SK-N-SH (cell line): Measurements from ENCODE around the gene PLK3. TPM values are rescaled to one million over a fixed set of nuclear protein-coding genes. Genes with fewer than 3 reads are reported as not detected.

Experiments used
- CTCF ChIA-PET: fragments of 300-600, 350-600 bp; formaldehyde crosslinking; extraction: SDS; loops from one replicate; lab custom pipeline; 2021; lab: Yijun Ruan, JAX
- POLR2A ChIA-PET: fragments of 350-600 bp; sonication (Branson Sonifier 250); formaldehyde crosslinking; extraction: SDS; loops from one replicate; lab custom pipeline; 2020; ENCODE audit warnings: antibody characterized with exemption, inconsistent platforms; lab: Yijun Ruan, JAX
- DNase-seq: peaks from one replicate; pipeline ENCODE4 v3.0.0; 2012
- H2AFZ ChIP-seq: fragments of 200-600 bp; sonication (generic); 2 replicates; pipeline ENCODE4 v1.8.1; 2016; ENCODE audit warnings: antibody characterized with exemption, mild to moderate bottlenecking, low read depth
- H3F3A ChIP-seq: fragments of 200-600 bp; sonication (generic); replicated peaks from 2 replicates; pipeline ENCODE3; 2016; ENCODE audit warnings: antibody characterized with exemption, mild to moderate bottlenecking; ENCODE audit not compliant: insufficient read depth
- H3K27ac ChIP-seq, 2 experiments: fragments of 200-500 bp in 1 of 2; fragments of 200-600 bp in 1 of 2; sonication (Bioruptor generic) in 1 of 2; sonication (generic), shearing (Covaris generic) in 1 of 2; 2 replicates each; pipeline versions ENCODE4 v1.5.1 to v1.6.1; 2014 to 2016; ENCODE audit warnings: low read depth in 2 of 2, inconsistent platforms in 1 of 2, low read length in 1 of 2, mild to moderate bottlenecking in 1 of 2, mixed read lengths in 1 of 2
- H3K27me3 ChIP-seq: fragments of 200-600 bp; sonication (generic), shearing (Covaris generic); 2 replicates; pipeline ENCODE4 v1.6.1; 2016; ENCODE audit warnings: mixed run types; ENCODE audit not compliant: insufficient read depth
- H3K36me3 ChIP-seq, 2 experiments: fragments of 200-500 bp in 1 of 2; fragments of 200-600 bp in 1 of 2; sonication (Bioruptor generic) in 1 of 2; sonication (generic) in 1 of 2; replicated peaks in 1 of 2; 2 replicates each; pipeline versions ENCODE3 to v1.5.1; 2014 to 2016; ENCODE audit warnings: low read length in 1 of 2, mild to moderate bottlenecking in 1 of 2; ENCODE audit not compliant: insufficient read depth in 2 of 2, control insufficient read depth in 1 of 2
- H3K4me1 ChIP-seq, 2 experiments: fragments of 200-500 bp in 1 of 2; fragments of 200-600 bp in 1 of 2; sonication (Bioruptor generic) in 1 of 2; sonication (generic), shearing (Covaris generic) in 1 of 2; 2 replicates each; pipeline versions ENCODE4 v1.5.1 to v1.6.1; 2014 to 2016; ENCODE audit warnings: low read depth in 1 of 2, low read length in 1 of 2, mixed run types in 1 of 2; ENCODE audit not compliant: insufficient read depth in 2 of 2, control insufficient read depth in 1 of 2
- H3K4me2 ChIP-seq: fragments of 200-600 bp; sonication (generic), shearing (Covaris generic); 2 replicates; pipeline ENCODE4 v1.6.1; 2017; ENCODE audit warnings: mixed run types
- H3K4me3 ChIP-seq, 2 experiments: fragments of 200-500 bp in 1 of 2; fragments of 200-600 bp in 1 of 2; sonication (Bioruptor generic) in 1 of 2; sonication (generic), shearing (Covaris generic) in 1 of 2; 2 replicates each; pipeline versions ENCODE4 v1.5.1 to v1.8.1; 2014 to 2016; ENCODE audit warnings: low read depth in 2 of 2, inconsistent platforms in 1 of 2, low read length in 1 of 2, mild to moderate bottlenecking in 1 of 2, mixed read lengths in 1 of 2, moderate library complexity in 1 of 2
- H3K79me2 ChIP-seq: fragments of 200-600 bp; sonication (generic); 2 replicates; pipeline ENCODE4 v1.8.1; 2017; ENCODE audit warnings: mild to moderate bottlenecking; ENCODE audit not compliant: insufficient read depth
- H3K9ac ChIP-seq: fragments of 200-600 bp; sonication (generic); 2 replicates; pipeline ENCODE4 v1.6.1; 2017; ENCODE audit warnings: mixed run types
- H3K9me2 ChIP-seq: fragments of 200-600 bp; sonication (generic); 2 replicates; pipeline ENCODE4 v1.6.1; 2017; ENCODE audit warnings: mixed run types
- H3K9me3 ChIP-seq: fragments of 200-600 bp; sonication (generic); 2 replicates; pipeline ENCODE4 v1.6.1; 2017; ENCODE audit warnings: mixed run types, mild to moderate bottlenecking, moderate library complexity
- H4K20me1 ChIP-seq: fragments of 200-600 bp; sonication (generic); 2 replicates; pipeline ENCODE4 v1.6.1; 2017; ENCODE audit warnings: mild to moderate bottlenecking, mixed run types; ENCODE audit not compliant: insufficient read depth
- FOXM1 ChIP-seq: IDR thresholded peaks from 2 replicates; pipeline ENCODE4 v1.4.0; 2012; ENCODE audit warnings: low read depth, mild to moderate bottlenecking
- RFX5 ChIP-seq: IDR thresholded peaks from 2 replicates; pipeline ENCODE4 v1.6.1; 2012; ENCODE audit warnings: mild to moderate bottlenecking, improper control_type of control experiment, low read length
- SIN3A ChIP-seq: IDR thresholded peaks from 2 replicates; pipeline ENCODE4 v1.6.1; 2012; ENCODE audit warnings: low read depth, mild to moderate bottlenecking, low read length, moderate library complexity, borderline replicate concordance
- SMC3 ChIP-seq: IDR thresholded peaks from 2 replicates; pipeline ENCODE4 v1.6.1; 2012; ENCODE audit warnings: low read depth, low read length, improper control_type of control experiment
- TEAD4 ChIP-seq: IDR thresholded peaks from 2 replicates; pipeline ENCODE4 v1.4.0; 2012; ENCODE audit warnings: mild to moderate bottlenecking, borderline replicate concordance; ENCODE audit not compliant: insufficient read depth
- YY1 ChIP-seq: IDR thresholded peaks from 2 replicates; pipeline ENCODE4 v1.4.0; 2012; ENCODE audit warnings: low read depth, mild to moderate bottlenecking
- WGBS: methylation state at CpG from one replicate; pipeline ENCODE4 v1.1.6; 2017; ENCODE audit warnings: low lambda C conversion rate; 5-methylcytosine and 5-hydroxymethylcytosine counted together
- polyA plus RNA-seq, 3 experiments: library from polyadenylated mRNA; depleted of rRNA; stranded (reverse); fragments of >200 nt; gene quantifications; 2 replicates each; pipeline ENCODE4 v1.2.3, GENCODE V29; 2012
- TF ChIP-seq, protein P1 (sequence below): IDR thresholded peaks from 2 replicates; pipeline ENCODE4 v1.4.0; 2012; ENCODE audit warnings: low read depth, borderline replicate concordance
- TF ChIP-seq, protein P2 (sequence below): IDR thresholded peaks from 2 replicates; pipeline ENCODE4 v1.4.0; 2012; ENCODE audit warnings: low read depth
- TF ChIP-seq, protein P3 (sequence below): fragments of 150-350 bp; IDR thresholded peaks from 2 replicates; pipeline ENCODE4 v1.6.1; 2017; ENCODE audit warnings: antibody characterized with exemption, low read length, low read depth, borderline replicate concordance
- TF ChIP-seq, protein P4 (sequence below): IDR thresholded peaks from 2 replicates; pipeline ENCODE4; 2012

PLK3 gene
- polyA plus RNA-seq, 1 of the 3 experiments (the other 2 are of a cell fraction): 82.8 TPM

DNA sequence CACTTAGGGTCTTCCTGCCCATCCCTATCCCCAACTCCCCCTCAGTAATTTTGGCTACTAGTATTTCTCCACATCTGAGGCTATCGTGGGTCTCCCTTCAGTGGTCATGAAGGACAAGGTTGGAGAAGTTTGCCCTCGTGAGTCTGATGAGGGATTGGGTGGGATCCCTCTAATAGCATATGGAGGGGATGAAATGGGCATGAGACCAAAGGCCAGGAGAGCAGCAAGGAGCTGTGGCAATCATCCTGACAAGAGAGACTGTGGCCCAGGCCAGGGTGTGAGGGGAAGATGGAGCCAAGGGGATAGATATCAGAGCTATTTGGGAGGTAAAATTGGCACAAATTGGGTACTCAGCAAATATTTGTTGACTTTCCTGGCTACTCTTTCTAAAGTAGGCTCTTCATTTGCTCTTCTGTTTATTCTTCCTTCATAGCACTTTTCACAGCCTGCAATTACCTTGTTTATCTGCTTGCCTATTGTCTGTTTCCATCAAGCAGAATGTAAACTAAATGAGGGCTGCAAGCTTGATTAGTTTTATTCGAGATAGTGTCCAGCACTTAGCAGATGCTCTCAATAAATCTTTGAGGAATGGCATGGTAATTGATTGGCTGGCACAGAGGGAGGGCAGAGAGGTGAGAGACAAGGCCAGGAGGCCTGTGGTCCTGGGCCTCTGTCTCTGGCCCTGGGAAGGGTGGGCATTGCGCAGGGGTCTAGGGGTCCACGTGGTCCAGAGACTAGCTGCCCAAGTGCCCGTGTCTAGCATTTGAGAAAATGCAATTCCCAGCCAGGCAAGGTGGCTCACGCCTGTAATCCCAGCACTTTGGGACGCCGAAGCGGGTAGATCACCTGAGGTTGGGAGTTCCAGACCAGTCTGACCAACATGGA lies 1.5 kb upstream of the PLK3 start (continued):
- no peak for TF ChIP-seq YY1

DNA sequence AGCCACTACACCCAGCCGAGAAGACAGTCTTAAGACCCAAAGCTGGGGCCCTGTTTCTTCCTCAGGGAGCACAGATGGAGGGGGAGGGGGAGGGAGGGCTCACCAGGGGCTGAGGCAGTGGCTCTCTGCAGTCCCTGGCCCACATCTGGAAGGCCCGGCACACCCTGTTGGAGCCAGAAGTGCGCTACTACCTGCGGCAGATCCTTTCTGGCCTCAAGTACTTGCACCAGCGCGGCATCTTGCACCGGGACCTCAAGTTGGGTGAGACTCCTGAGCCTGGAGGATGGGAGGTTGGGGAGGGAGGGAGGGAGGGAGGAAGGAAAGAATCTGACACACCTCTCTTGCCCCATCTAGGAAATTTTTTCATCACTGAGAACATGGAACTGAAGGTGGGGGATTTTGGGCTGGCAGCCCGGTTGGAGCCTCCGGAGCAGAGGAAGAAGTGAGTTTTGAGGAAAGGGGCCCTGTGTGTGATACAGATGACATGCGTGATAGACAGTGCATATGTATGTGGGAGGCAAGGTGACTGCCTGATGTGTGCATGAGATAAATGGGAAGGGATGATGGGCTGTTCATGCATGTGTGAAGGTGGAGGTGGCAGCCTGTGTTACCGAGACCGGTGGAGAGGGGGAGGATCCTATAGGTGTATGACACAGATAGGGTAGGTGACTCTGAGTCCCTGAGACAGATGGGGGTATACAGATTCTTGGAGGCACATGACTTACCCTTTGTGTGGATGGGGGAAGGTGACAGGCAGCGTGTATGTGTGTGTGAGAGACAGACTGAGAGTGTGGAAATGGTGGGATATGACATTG lies 1.5 kb downstream of the PLK3 start:
- Histone ChIP-seq H4K20me1 (peaks cover 32% of the 10 kb centered on the region), H3K4me1 (peaks cover 21 to 33% of the 10 kb centered on the region in 2 experiments; a peak in 3 of 4 replicates), H3K27ac (peak overlapping the region in 1 of 2 experiments; percentile 100; a peak in 1 of 4 replicates), H3F3A (peaks cover 34% of the 10 kb centered on the region), H3K79me2 (peaks cover 57% of the 10 kb centered on the region), H2AFZ (no peak overlapping the region), H3K9ac (peak overlapping the region; percentile 98), H3K36me3 (peaks cover 43 to 48% of the 10 kb centered on the region in 2 experiments), H3K4me3 (peak overlapping the region; percentile 87 to 96; a peak in 3 of 4 replicates), H3K4me2 (peak overlapping the region; percentile 98), H3K9me2 (no peaks in the 10 kb centered on the region), H3K9me3 (no peaks in the 10 kb centered on the region), H3K27me3 (no peaks in the 10 kb centered on the region)
- TF ChIP-seq YY1 (no peak), FOXM1 (no peak), RFX5 (no peak), SIN3A (no peak), SMC3 (no peak), TEAD4 (no peak)
- TF ChIP-seq, protein P1, sequence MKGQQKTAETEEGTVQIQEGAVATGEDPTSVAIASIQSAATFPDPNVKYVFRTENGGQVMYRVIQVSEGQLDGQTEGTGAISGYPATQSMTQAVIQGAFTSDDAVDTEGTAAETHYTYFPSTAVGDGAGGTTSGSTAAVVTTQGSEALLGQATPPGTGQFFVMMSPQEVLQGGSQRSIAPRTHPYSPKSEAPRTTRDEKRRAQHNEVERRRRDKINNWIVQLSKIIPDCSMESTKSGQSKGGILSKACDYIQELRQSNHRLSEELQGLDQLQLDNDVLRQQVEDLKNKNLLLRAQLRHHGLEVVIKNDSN: no peak
- TF ChIP-seq, protein P2, sequence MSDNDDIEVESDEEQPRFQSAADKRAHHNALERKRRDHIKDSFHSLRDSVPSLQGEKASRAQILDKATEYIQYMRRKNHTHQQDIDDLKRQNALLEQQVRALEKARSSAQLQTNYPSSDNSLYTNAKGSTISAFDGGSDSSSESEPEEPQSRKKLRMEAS: no peak
- TF ChIP-seq, protein P3, sequence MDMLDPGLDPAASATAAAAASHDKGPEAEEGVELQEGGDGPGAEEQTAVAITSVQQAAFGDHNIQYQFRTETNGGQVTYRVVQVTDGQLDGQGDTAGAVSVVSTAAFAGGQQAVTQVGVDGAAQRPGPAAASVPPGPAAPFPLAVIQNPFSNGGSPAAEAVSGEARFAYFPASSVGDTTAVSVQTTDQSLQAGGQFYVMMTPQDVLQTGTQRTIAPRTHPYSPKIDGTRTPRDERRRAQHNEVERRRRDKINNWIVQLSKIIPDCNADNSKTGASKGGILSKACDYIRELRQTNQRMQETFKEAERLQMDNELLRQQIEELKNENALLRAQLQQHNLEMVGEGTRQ: no peak
- TF ChIP-seq, protein P4, sequence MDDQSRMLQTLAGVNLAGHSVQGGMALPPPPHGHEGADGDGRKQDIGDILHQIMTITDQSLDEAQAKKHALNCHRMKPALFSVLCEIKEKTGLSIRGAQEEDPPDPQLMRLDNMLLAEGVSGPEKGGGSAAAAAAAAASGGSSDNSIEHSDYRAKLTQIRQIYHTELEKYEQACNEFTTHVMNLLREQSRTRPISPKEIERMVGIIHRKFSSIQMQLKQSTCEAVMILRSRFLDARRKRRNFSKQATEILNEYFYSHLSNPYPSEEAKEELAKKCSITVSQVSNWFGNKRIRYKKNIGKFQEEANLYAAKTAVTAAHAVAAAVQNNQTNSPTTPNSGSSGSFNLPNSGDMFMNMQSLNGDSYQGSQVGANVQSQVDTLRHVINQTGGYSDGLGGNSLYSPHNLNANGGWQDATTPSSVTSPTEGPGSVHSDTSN: no peak
- ChIA-PET POLR2A (no interaction called here), CTCF (interaction anchor here (0.9 to 1.9 kb wide), 3 partner anchors 8 to 16 kb away, joined by 4 to 11 read pairs (median 7); no protein-coding TSS in a partner anchor)
- 69% methylated on average over 10 of the region's 13 CpGs for WGBS
- DNase-seq: no peak
